ENCODE results near the gene MED16. TPM values are rescaled to one million over a fixed set of nuclear protein-coding genes. Genes with fewer than 3 reads are reported as not detected.

MED16 gene
- total RNA-seq, 1 experiment from 2014 or later = 83.1 TPM

- no peak for TF ChIP-seq CTCF (conservative IDR thresholded peaks at IDR 0.05)
- no peaks in the 10 kb centered on the region for H3K4me1 ChIP-seq (ENCODE audit: insufficient read depth, low read length)
- H2BK120ac ChIP-seq (ENCODE audit: low read depth, low read length, poor library complexity, severe bottlenecking) = no peak overlapping the region
- no peaks in the 10 kb centered on the region for H3K9me3 ChIP-seq (ENCODE audit: control insufficient read depth, low read depth, low read length)
- no peaks in the 10 kb centered on the region for H3K79me1 ChIP-seq (ENCODE audit: insufficient read depth, low read depth, low read length, poor library complexity, severe bottlenecking)
- DNase-seq = no peak
- H3K9me3 Mint-ChIP-seq = no peaks in the 10 kb centered on the region
- H2BK20ac ChIP-seq (ENCODE audit: low read depth, low read length, poor library complexity, severe bottlenecking) = no peak overlapping the region
- H3K9ac ChIP-seq (ENCODE audit: extremely low read depth, insufficient read length, low read length) = no peak overlapping the region
- no peak overlapping the region for H3K18ac ChIP-seq (ENCODE audit: insufficient read length, low read depth, low read length)
- H4K5ac ChIP-seq (ENCODE audit: insufficient read length, low read depth, low read length) = no peak overlapping the region
- no peak overlapping the region for H2BK5ac ChIP-seq (ENCODE audit: insufficient read length, low read length)
- H2BK12ac ChIP-seq (ENCODE audit: insufficient read length, low read depth, low read length) = no peak overlapping the region
- no peak overlapping the region for H3K4me2 ChIP-seq (ENCODE audit: insufficient read depth, insufficient read length, low read length)
- no peaks in the 10 kb centered on the region; the same call in 1 of the 2 replicates for H3K79me2 ChIP-seq (ENCODE audit: insufficient read depth, low read length)
- H3K23ac ChIP-seq (ENCODE audit: insufficient read length, low read depth, low read length) = no peak overlapping the region
- no peaks in the 10 kb centered on the region for H3K27me3 ChIP-seq (ENCODE audit: insufficient read depth, low read length)
- H3K27ac ChIP-seq (ENCODE audit: insufficient read length, low read depth, low read length) = no peak overlapping the region
- H3K27me3 Mint-ChIP-seq (ENCODE audit: low read depth) = no peaks in the 10 kb centered on the region
- peaks cover 0 to 3% of the 10 kb centered on the region in 2 experiments; a peak in 1 of 4 replicates for H3K4me1 Mint-ChIP-seq
- no peak overlapping the region for H3K14ac ChIP-seq (ENCODE audit: insufficient read depth, low read length)
- no peak overlapping the region for H4K91ac ChIP-seq (ENCODE audit: insufficient read length, low read depth, low read length)
- peaks cover 4% of the 10 kb centered on the region for H3K23me2 ChIP-seq (ENCODE audit: insufficient read length, low read depth, low read length, poor library complexity, severe bottlenecking)
- H2BK15ac ChIP-seq (ENCODE audit: low read depth, low read length) = no peak overlapping the region
- no peak overlapping the region for H2AK5ac ChIP-seq (ENCODE audit: insufficient read length, low read length)
- no peak overlapping the region for H3K4me3 Mint-ChIP-seq
- WGBS (ENCODE audit: extremely low coverage, insufficient read length, low lambda C conversion rate) = no CpG with 5 or more reads among the region's 10 CpGs
- no peak overlapping the region for H2AFZ ChIP-seq (ENCODE audit: low read length)
- no peak overlapping the region for H3K56ac ChIP-seq (ENCODE audit: insufficient read length, low read depth, low read length)
- no peak overlapping the region for H3T11ph ChIP-seq (ENCODE audit: low read length)
- peak overlapping the region in 1 of 3 experiments; percentile 44; a peak in 1 of 7 replicates for H3K27ac Mint-ChIP-seq
- H4K8ac ChIP-seq (replicated peaks; ENCODE audit: insufficient read length, low read depth, low read length) = no peak overlapping the region
- peaks cover 2% of the 10 kb centered on the region for H4K20me1 ChIP-seq (ENCODE audit: control insufficient read depth, insufficient read depth, insufficient read length)
- peaks cover 0 to 46% (median 34%) of the 10 kb centered on the region in 3 experiments; a peak in 5 of 7 replicates for H3K36me3 Mint-ChIP-seq (ENCODE audit: insufficient read depth in 1 of 3, low read depth in 3 of 3)
- no peak overlapping the region for H3K4ac ChIP-seq (ENCODE audit: low read depth, low read length)
These were observed 5.4 kb downstream of the MED16 start for GRCh38 chr19:887599-887998.

Measured in H9 (cell line).